Activated naive CD4-positive, alpha-beta T cell treated with anti-CD3 and anti-CD28 coated beads, Interleukin-2, amount 10 ng/mL, durations not matched to agents 5 hours and 36 hours (primary cell): Measurements from ENCODE around the gene BAK1. TPM values are rescaled to one million over a fixed set of nuclear protein-coding genes. Genes with fewer than 3 reads are reported as not detected.

Source experiments
- total RNA-seq, 2 experiments: library from RNA; stranded (reverse); gene quantifications; one replicate each; pipeline ENCODE4 v1.2.3, GENCODE V29; 2021

The BAK1 gene
- 10 to 100 TPM; 73.5 to 77.9 TPM for total RNA-seq

DNA sequence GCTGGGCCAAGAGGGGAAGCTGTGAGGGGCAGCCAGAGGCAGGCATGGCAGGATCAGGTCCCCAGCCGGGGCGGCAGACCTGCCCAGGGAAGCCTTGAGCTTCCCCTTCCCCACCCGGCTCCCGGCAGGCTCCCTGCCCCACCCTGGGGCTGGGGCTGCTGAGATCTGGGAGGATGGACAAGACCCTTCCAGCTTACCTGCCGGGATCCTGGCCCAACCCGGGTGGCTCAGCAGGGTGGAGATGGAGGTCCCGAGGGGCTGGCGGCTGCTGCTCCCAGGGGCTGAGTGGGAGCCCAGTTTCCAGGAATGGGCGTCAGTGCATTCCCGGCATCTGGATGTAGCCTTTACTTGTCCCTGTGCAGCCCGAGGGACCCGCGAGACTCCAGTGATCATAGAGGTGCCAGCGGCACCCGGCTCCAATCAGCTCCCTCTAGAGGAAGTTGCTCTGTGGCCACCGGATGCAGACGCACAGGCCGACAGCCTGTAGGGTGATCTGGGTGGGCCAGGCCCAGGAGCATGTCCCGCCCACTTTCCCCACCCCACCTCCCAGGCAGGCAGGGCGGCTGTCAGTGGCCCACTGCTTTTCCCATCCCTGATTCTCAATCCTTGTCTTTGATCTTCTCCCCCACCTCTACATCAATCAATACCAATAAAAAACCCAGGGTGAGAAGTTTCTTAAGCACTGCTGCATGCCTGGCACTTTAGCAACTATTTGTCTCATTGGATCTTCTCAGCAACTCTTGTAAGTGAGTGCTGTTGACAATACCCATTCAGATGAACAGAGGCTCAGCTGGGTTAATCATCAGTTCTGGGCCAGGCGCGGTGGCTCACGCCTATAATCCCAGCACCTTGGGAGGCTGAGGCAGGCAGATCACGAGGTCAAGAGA lies at the start of gene BAK1:
Gene BAK1, minus strand, starts transcription at position 449 of the 887 bp plus-strand sequence. CDS start 2,672 bp downstream, outside the sequence.

GRCh38 chr6:33620856-33621710 lies 41.0 kb upstream of the BAK1 start, which contains the start of gene ITPR3:
TSS of gene ITPR3 (plus strand) at chr6:33621322. CDS start at chr6:33621603, 281 bp downstream.

Other genes with a start within 250 kb of the BAK1 start
- gene KIFC1, start 188.5 kb downstream of the BAK1 start, total RNA-seq, result 100 to 1,000 TPM; 106 to 109 TPM
- 10 to 100 TPM; 46.7 to 52.7 TPM for gene PHF1, start 169.3 kb downstream of the BAK1 start, total RNA-seq
- 100 to 1,000 TPM; 197 to 215 TPM for gene CUTA, start 162.2 kb downstream of the BAK1 start, total RNA-seq
- 10 to 100 TPM; 48.0 to 52.1 TPM for gene SYNGAP1, start 160.2 kb downstream of the BAK1 start, total RNA-seq
- gene ZBTB9, start 125.7 kb downstream of the BAK1 start, total RNA-seq, result 1 to 10 TPM; 6.5 to 7.1 TPM
- gene ITPR3, start 41.0 kb upstream of the BAK1 start, total RNA-seq, result 10 to 100 TPM; 56.4 TPM
- 10 to 100 TPM; 60.9 to 62.1 TPM for gene UQCC2, start 131.4 kb upstream of the BAK1 start, total RNA-seq
- not detected for gene IP6K3, start 166.6 kb upstream of the BAK1 start, total RNA-seq
- gene LEMD2, start 208.9 kb upstream of the BAK1 start, total RNA-seq, result 10 to 100 TPM; 64.4 to 68.3 TPM
- not detected for gene MLN, start 223.7 kb upstream of the BAK1 start, total RNA-seq